Measurements from ENCODE around the gene PCDHB10. TPM values are rescaled to one million over a fixed set of nuclear protein-coding genes. Genes with fewer than 3 reads are reported as not detected.
"Not testable (repeated sequence)": the region's sequence is repeated elsewhere in the genome, so short reads cannot be mapped to it uniquely, and the experiment has no call there.

The PCDHB10 gene
- total and polyA plus RNA-seq, 8 donors: 0.30 to 1.5 (median 0.63) TPM

GRCh38 chr5:141234109-141234667, 42.0 kb downstream of the PCDHB10 start:
- DNase-seq (peak in 1 of 6 donors; percentile 35), ATAC-seq (no peak), FAIRE-seq (no peak)
- Histone ChIP-seq H3K4me1 (no peaks in the 10 kb centered on the region), H3K4me3 (peak overlapping the region in 1 of 4 donors; percentile 23), H3K27me3 (no peaks in the 10 kb centered on the region), H3K9me3 (peaks cover 0 to 23% (median 5%) of the 10 kb centered on the region in 4 donors), H3K36me3 (no peaks in the 10 kb centered on the region), H3K27ac (no peak overlapping the region)
- TF ChIP-seq CTCF (IDR thresholded peaks at IDR 0.05): peak in 1 of 4 donors; percentile 12
- WGBS, 2 donors: 6 to 7% methylated on average over 15 of the region's 15 CpGs
- intact Hi-C loops (cut with DNase I): no loop called here

GRCh38 chr5:141235922-141236321, 43.8 kb downstream of the PCDHB10 start:
- H3K27ac ChIP-seq; intact Hi-C loops (cut with DNase I); FAIRE-seq; H3K27me3 ChIP-seq; ATAC-seq; DNase-seq; H3K4me3 ChIP-seq; H3K36me3 ChIP-seq; H3K4me1 ChIP-seq: not testable (repeated sequence)
- 18 to 21% methylated on average over 39 to 40 of the region's 40 CpGs for WGBS, 2 donors
- H3K9me3 ChIP-seq: peaks cover 0 to 23% (median 5%) of the 10 kb centered on the region in 4 donors

- Histone ChIP-seq H3K9me3 (peaks cover 0 to 29% (median 5%) of the 10 kb centered on the region in 4 donors), H3K4me3 (no peak overlapping the region), H3K27me3 (no peaks in the 10 kb centered on the region), H3K27ac (no peak overlapping the region), H3K4me1 (no peaks in the 10 kb centered on the region), H3K36me3 (no peaks in the 10 kb centered on the region)
- WGBS, 2 donors: 13 to 14% methylated on average over 23 to 32 of the region's 32 CpGs
- no peak for TF ChIP-seq CTCF (IDR thresholded peaks at IDR 0.05)
- no peak for ATAC-seq
- no peak for DNase-seq
- FAIRE-seq: no peak
- intact Hi-C loops (cut with DNase I): no loop called here
These were observed 44.6 kb downstream of the PCDHB10 start for GRCh38 chr5:141236516-141237313.

GRCh38 chr5:141241496-141241895, 49.3 kb downstream of the PCDHB10 start:
- no peak for TF ChIP-seq CTCF (IDR thresholded peaks at IDR 0.05)
- no peak overlapping the region for H3K27ac ChIP-seq
- peaks cover 0 to 14% (median 5%) of the 10 kb centered on the region in 4 donors for H3K9me3 ChIP-seq
- WGBS, 2 donors: 16 to 19% methylated on average over 39 to 43 of the region's 43 CpGs
- H3K27me3 ChIP-seq: no peaks in the 10 kb centered on the region
- H3K4me1 ChIP-seq: no peaks in the 10 kb centered on the region
- ATAC-seq (no peak), DNase-seq (no peak), FAIRE-seq (no peak)
- H3K36me3 ChIP-seq: no peaks in the 10 kb centered on the region
- H3K4me3 ChIP-seq: no peak overlapping the region
- intact Hi-C loops (cut with DNase I): no loop called here

Other genes starting within 250 kb of the PCDHB10 start
Only the 30 nearest of the 37 such genes appear.
- under 1 TPM; 0.09 to 0.35 (median 0.14) TPM for gene PCDHB1, start 141.0 kb upstream of the PCDHB10 start, total RNA-seq
- under 1 TPM; 0.02 to 0.08 TPM for gene PCDHB1, start 141.0 kb upstream of the PCDHB10 start, polyA plus RNA-seq
- 1 to 10 TPM in 2 of 6 donors, under 1 TPM in 4; 0.56 to 2.2 (median 0.62) TPM for gene PCDHB2, start 97.7 kb upstream of the PCDHB10 start, total RNA-seq
- under 1 TPM; 0.23 to 0.70 TPM for gene PCDHB2, start 97.7 kb upstream of the PCDHB10 start, polyA plus RNA-seq
- 1 to 10 TPM in 3 of 6 donors, under 1 TPM in 3; 0.41 to 2.2 (median 1.0) TPM for gene PCDHB3, start 91.9 kb upstream of the PCDHB10 start, total RNA-seq
- 1 to 10 TPM in 1 of 2 donors, under 1 TPM in 1; 0.42 to 1.4 TPM for gene PCDHB3, start 91.9 kb upstream of the PCDHB10 start, polyA plus RNA-seq
- 1 to 10 TPM; 3.3 to 7.2 (median 4.5) TPM for gene PCDHB4, start 70.5 kb upstream of the PCDHB10 start, total RNA-seq
- gene PCDHB4, start 70.5 kb upstream of the PCDHB10 start, polyA plus RNA-seq: 1 to 10 TPM; 1.2 to 5.1 TPM
- gene PCDHB5, start 57.1 kb upstream of the PCDHB10 start, total RNA-seq: 1 to 10 TPM; 2.4 to 6.7 (median 4.6) TPM
- gene PCDHB5, start 57.1 kb upstream of the PCDHB10 start, polyA plus RNA-seq: 1 to 10 TPM; 2.3 to 3.6 TPM
- gene PCDHB6, start 42.3 kb upstream of the PCDHB10 start, total RNA-seq: under 1 TPM; 0.31 to 0.55 (median 0.45) TPM
- gene PCDHB6, start 42.3 kb upstream of the PCDHB10 start, polyA plus RNA-seq: under 1 TPM; 0.46 to 0.52 TPM
- gene PCDHB7, start 19.7 kb upstream of the PCDHB10 start, total RNA-seq: under 1 TPM; 0.23 to 0.70 (median 0.45) TPM
- under 1 TPM; 0.15 to 0.49 TPM for gene PCDHB7, start 19.7 kb upstream of the PCDHB10 start, polyA plus RNA-seq
- 1 to 10 TPM in 5 of 6 donors, under 1 TPM in 1; 0.43 to 2.9 (median 2.4) TPM for gene PCDHB8, start 14.6 kb upstream of the PCDHB10 start, total RNA-seq
- under 1 TPM; 0.46 to 0.49 TPM for gene PCDHB8, start 14.6 kb upstream of the PCDHB10 start, polyA plus RNA-seq
- 1 to 10 TPM in 5 of 6 donors, under 1 TPM in 1; 0.98 to 2.5 (median 1.8) TPM for gene PCDHB16, start 10.0 kb upstream of the PCDHB10 start, total RNA-seq
- gene PCDHB16, start 10.0 kb upstream of the PCDHB10 start, polyA plus RNA-seq: 1 to 10 TPM in 1 of 2 donors, under 1 TPM in 1; 0.87 to 1.5 TPM
- 1 to 10 TPM in 1 of 6 donors, under 1 TPM in 5; 0.35 to 1.1 (median 0.51) TPM for gene PCDHB9, start 5.2 kb upstream of the PCDHB10 start, total RNA-seq
- gene PCDHB9, start 5.2 kb upstream of the PCDHB10 start, polyA plus RNA-seq: 1 to 10 TPM in 1 of 2 donors, under 1 TPM in 1; 0.76 to 1.2 TPM
- gene PCDHB11, start 7.3 kb downstream of the PCDHB10 start, total RNA-seq: 1 to 10 TPM; 2.1 to 9.0 (median 4.9) TPM
- 1 to 10 TPM in 1 of 2 donors, under 1 TPM in 1; 0.72 to 2.3 TPM for gene PCDHB11, start 7.3 kb downstream of the PCDHB10 start, polyA plus RNA-seq
- 1 to 10 TPM; 1.3 to 2.5 (median 1.5) TPM for gene PCDHB12, start 16.4 kb downstream of the PCDHB10 start, total RNA-seq
- gene PCDHB12, start 16.4 kb downstream of the PCDHB10 start, polyA plus RNA-seq: 1 to 10 TPM in 1 of 2 donors, under 1 TPM in 1; 0.46 to 1.3 TPM
- 1 to 10 TPM; 2.4 to 3.3 (median 3.0) TPM for gene PCDHB13, start 21.6 kb downstream of the PCDHB10 start, total RNA-seq
- gene PCDHB13, start 21.6 kb downstream of the PCDHB10 start, polyA plus RNA-seq: 1 to 10 TPM; 1.2 to 1.9 TPM
- 1 to 10 TPM; 1.9 to 2.7 (median 2.1) TPM for gene PCDHB14, start 31.0 kb downstream of the PCDHB10 start, total RNA-seq
- 1 to 10 TPM; 2.8 to 2.9 TPM for gene PCDHB14, start 31.0 kb downstream of the PCDHB10 start, polyA plus RNA-seq
- 1 to 10 TPM; 1.7 to 2.6 (median 2.4) TPM for gene PCDHB15, start 53.0 kb downstream of the PCDHB10 start, total RNA-seq
- 1 to 10 TPM; 1.8 to 2.8 TPM for gene PCDHB15, start 53.0 kb downstream of the PCDHB10 start, polyA plus RNA-seq
- under 1 TPM in 5 of 6 donors, not detected in 1; 0.14 to 0.69 (median 0.19) TPM for gene SLC25A2, start 111.7 kb downstream of the PCDHB10 start, total RNA-seq
- under 1 TPM in 1 of 2 donors, not detected in 1; 0.30 TPM for gene SLC25A2, start 111.7 kb downstream of the PCDHB10 start, polyA plus RNA-seq
- 10 to 100 TPM; 17.7 to 40.2 (median 22.7) TPM for gene TAF7, start 128.4 kb downstream of the PCDHB10 start, total RNA-seq
- gene TAF7, start 128.4 kb downstream of the PCDHB10 start, polyA plus RNA-seq: 10 to 100 TPM; 16.6 to 47.4 TPM
- gene PCDHGA1, start 138.2 kb downstream of the PCDHB10 start, total RNA-seq: under 1 TPM; 0.22 to 0.67 (median 0.40) TPM
- under 1 TPM; 0.19 to 0.33 TPM for gene PCDHGA1, start 138.2 kb downstream of the PCDHB10 start, polyA plus RNA-seq
- 1 to 10 TPM in 5 of 6 donors, under 1 TPM in 1; 0.75 to 2.1 (median 1.5) TPM for gene PCDHGA2, start 146.4 kb downstream of the PCDHB10 start, total RNA-seq
- gene PCDHGA2, start 146.4 kb downstream of the PCDHB10 start, polyA plus RNA-seq: under 1 TPM; 0.46 to 0.94 TPM
- 1 to 10 TPM in 5 of 6 donors, under 1 TPM in 1; 0.98 to 2.4 (median 1.7) TPM for gene PCDHGA3, start 151.5 kb downstream of the PCDHB10 start, total RNA-seq
- gene PCDHGA3, start 151.5 kb downstream of the PCDHB10 start, polyA plus RNA-seq: under 1 TPM; 0.52 to 0.87 TPM
- 1 to 10 TPM; 1.5 to 3.2 (median 1.9) TPM for gene PCDHGB1, start 157.7 kb downstream of the PCDHB10 start, total RNA-seq
- 1 to 10 TPM in 1 of 2 donors, under 1 TPM in 1; 0.31 to 1.1 TPM for gene PCDHGB1, start 157.7 kb downstream of the PCDHB10 start, polyA plus RNA-seq
- gene PCDHGA4, start 162.7 kb downstream of the PCDHB10 start, total RNA-seq: 1 to 10 TPM; 1.8 to 2.9 (median 2.2) TPM
- 1 to 10 TPM in 1 of 2 donors, under 1 TPM in 1; 0.61 to 1.0 TPM for gene PCDHGA4, start 162.7 kb downstream of the PCDHB10 start, polyA plus RNA-seq
- 1 to 10 TPM; 1.8 to 2.8 (median 2.2) TPM for gene PCDHGB2, start 167.6 kb downstream of the PCDHB10 start, total RNA-seq
- gene PCDHGB2, start 167.6 kb downstream of the PCDHB10 start, polyA plus RNA-seq: 1 to 10 TPM in 1 of 2 donors, under 1 TPM in 1; 0.63 to 1.1 TPM
- gene PCDHGA5, start 171.8 kb downstream of the PCDHB10 start, total RNA-seq: 1 to 10 TPM; 1.2 to 2.1 (median 1.6) TPM
- gene PCDHGA5, start 171.8 kb downstream of the PCDHB10 start, polyA plus RNA-seq: 1 to 10 TPM in 1 of 2 donors, under 1 TPM in 1; 0.40 to 1.1 TPM
- gene PCDHGB3, start 177.9 kb downstream of the PCDHB10 start, total RNA-seq: 1 to 10 TPM; 1.7 to 3.0 (median 2.3) TPM
- gene PCDHGB3, start 177.9 kb downstream of the PCDHB10 start, polyA plus RNA-seq: under 1 TPM; 0.59 to 0.99 TPM
- gene PCDHGA6, start 181.5 kb downstream of the PCDHB10 start, total RNA-seq: 1 to 10 TPM; 1.4 to 3.1 (median 2.0) TPM
- 1 to 10 TPM; 1.1 to 1.4 TPM for gene PCDHGA6, start 181.5 kb downstream of the PCDHB10 start, polyA plus RNA-seq
- gene PCDHGA7, start 190.4 kb downstream of the PCDHB10 start, total RNA-seq: 1 to 10 TPM; 1.2 to 2.0 (median 1.7) TPM
- 1 to 10 TPM in 1 of 2 donors, under 1 TPM in 1; 0.92 to 1.3 TPM for gene PCDHGA7, start 190.4 kb downstream of the PCDHB10 start, polyA plus RNA-seq
- 1 to 10 TPM; 1.5 to 3.1 (median 1.9) TPM for gene PCDHGB4, start 195.3 kb downstream of the PCDHB10 start, total RNA-seq
- gene PCDHGB4, start 195.3 kb downstream of the PCDHB10 start, polyA plus RNA-seq: under 1 TPM; 0.56 to 0.65 TPM
- 1 to 10 TPM in 2 of 6 donors, under 1 TPM in 4; 0.72 to 1.1 (median 0.91) TPM for gene PCDHGA8, start 200.3 kb downstream of the PCDHB10 start, total RNA-seq
- gene PCDHGA8, start 200.3 kb downstream of the PCDHB10 start, polyA plus RNA-seq: under 1 TPM; 0.12 to 0.49 TPM
- 1 to 10 TPM; 4.0 to 7.9 (median 5.4) TPM for gene PCDHGB5, start 205.6 kb downstream of the PCDHB10 start, total RNA-seq
- 1 to 10 TPM; 1.1 to 1.4 TPM for gene PCDHGB5, start 205.6 kb downstream of the PCDHB10 start, polyA plus RNA-seq

Measured in pancreas (tissue), 10 donors.